Stimulated activated naive CD8-positive, alpha-beta T cell treated with anti-CD3 and anti-CD28 coated beads, Interleukin-15, amount 100 ng/mL, for 72 hours (primary cell): Measurements from ENCODE around the gene TMOD4.

Experiments used
- ATAC-seq: fragments of 150-1000 bp; cut with Tn5 transposase; 2 replicates; pipeline ENCODE4 v1.10.0; 2021; ENCODE audit warnings: mild to moderate bottlenecking, moderate library complexity
- DNase-seq, 2 donors: peaks; one replicate each; pipeline ENCODE4 v3.0.0; 2021 to 2022
- H3K27ac Mint-ChIP-seq, 2 donors: one replicate each; pipeline ENCODE4 v1.8.0; 2022; ENCODE audit warnings: mild to moderate bottlenecking in 2 of 2, mixed read lengths in 2 of 2, moderate library complexity in 2 of 2
- H3K27me3 Mint-ChIP-seq: one replicate; pipeline ENCODE4 v1.8.0; 2022; ENCODE audit warnings: mixed read lengths
- H3K4me1 Mint-ChIP-seq: one replicate; pipeline ENCODE4 v1.8.0; 2022; ENCODE audit warnings: mild to moderate bottlenecking, mixed read lengths
- H3K4me3 Mint-ChIP-seq, 2 donors: one replicate each; pipeline ENCODE4 v1.8.0; 2022; ENCODE audit warnings: mild to moderate bottlenecking in 2 of 2, mixed read lengths in 2 of 2, moderate library complexity in 1 of 2
- H3K9me3 Mint-ChIP-seq, 2 donors: one replicate each; pipeline ENCODE4 v1.8.0; 2022; ENCODE audit warnings: mixed read lengths in 2 of 2

Gene TMOD4

GRCh38 chr1:151158751-151159251, 17.0 kb downstream of the TMOD4 start:
- H3K27me3 Mint-ChIP-seq: no peaks in the 10 kb centered on the region
- H3K9me3 Mint-ChIP-seq: no peaks in the 10 kb centered on the region
- ATAC-seq: peak; percentile 29
- H3K4me3 Mint-ChIP-seq: peak overlapping the region; percentile 90 to 99
- H3K4me1 Mint-ChIP-seq: peaks cover 75% of the 10 kb centered on the region
- DNase-seq: peak in 1 of 2 donors; percentile 46
- H3K27ac Mint-ChIP-seq: peak overlapping the region; percentile 92 to 97

- peaks cover 70% of the 10 kb centered on the region for H3K4me1 Mint-ChIP-seq
- H3K27ac Mint-ChIP-seq: peak overlapping the region; percentile 92 to 94
- DNase-seq (peak; percentile 35 to 74), ATAC-seq (peak; percentile 59)
- no peaks in the 10 kb centered on the region for H3K9me3 Mint-ChIP-seq
- H3K27me3 Mint-ChIP-seq: no peaks in the 10 kb centered on the region
- peak overlapping the region; percentile 90 to 99 for H3K4me3 Mint-ChIP-seq
These were observed 17.5 kb downstream of the TMOD4 start for GRCh38 chr1:151158326-151158725.

- DNase-seq: peak; percentile 44 to 77
- Mint-ChIP-seq H3K9me3 (no peaks in the 10 kb centered on the region), H3K4me1 (peaks cover 61% of the 10 kb centered on the region), H3K27ac (peak overlapping the region; percentile 92 to 94), H3K27me3 (no peaks in the 10 kb centered on the region), H3K4me3 (peak overlapping the region; percentile 90 to 99)
- ATAC-seq: peak; percentile 68
These were observed 18.7 kb downstream of the TMOD4 start for GRCh38 chr1:151157067-151157531.

GRCh38 chr1:151156515-151156819, 19.3 kb downstream of the TMOD4 start, which contains the start of gene TNFAIP8L2:
TSS of gene TNFAIP8L2 (plus strand) at chr1:151156649. CDS start at chr1:151158698, 2,049 bp downstream.
- Mint-ChIP-seq H3K27ac (peak within 1 kb of the TSS; percentile 92 to 94), H3K27me3 (no peaks in the 10 kb centered on the region), H3K4me3 (peak within 1 kb of the TSS; percentile 90 to 99), H3K4me1 (peaks cover 55% of the 10 kb centered on the region), H3K9me3 (no peaks in the 10 kb centered on the region)
- DNase-seq (peak; percentile 57 to 79), ATAC-seq (peak; percentile 86)

- Mint-ChIP-seq H3K27me3 (peaks cover 10% of the 10 kb centered on the region), H3K27ac (no peak overlapping the region), H3K9me3 (no peaks in the 10 kb centered on the region), H3K4me3 (peak overlapping the region in 1 of 2 donors; percentile 17), H3K4me1 (peaks cover 23% of the 10 kb centered on the region)
- DNase-seq (no peak), ATAC-seq (no peak)
These were observed 28.1 kb downstream of the TMOD4 start for GRCh38 chr1:151147665-151148064.

GRCh38 chr1:151147132-151147503, 28.7 kb downstream of the TMOD4 start:
- Mint-ChIP-seq H3K4me1 (peaks cover 23% of the 10 kb centered on the region), H3K27ac (peak overlapping the region in 1 of 2 donors; percentile 69), H3K4me3 (peak overlapping the region; percentile 90 to 96), H3K9me3 (no peaks in the 10 kb centered on the region), H3K27me3 (peaks cover 10% of the 10 kb centered on the region)
- DNase-seq: no peak
- ATAC-seq: no peak

- H3K27ac Mint-ChIP-seq: peak within 1 kb of the TSS; percentile 75 to 80
- no peaks in the 10 kb centered on the region for H3K9me3 Mint-ChIP-seq
- ATAC-seq: peak; percentile 99
- H3K4me1 Mint-ChIP-seq: peaks cover 23% of the 10 kb centered on the region
- DNase-seq: peak; percentile 82 to 86
- H3K27me3 Mint-ChIP-seq: peaks cover 10% of the 10 kb centered on the region
- peak within 1 kb of the TSS; percentile 90 to 96 for H3K4me3 Mint-ChIP-seq
These were observed 29.2 kb downstream of the TMOD4 start, which contains the start of gene SEMA6C for GRCh38 chr1:151146412-151147131. TSS of gene SEMA6C (minus strand) at chr1:151146631. CDS start at chr1:151142621, 4,010 bp downstream.

GRCh38 chr1:151146072-151146411, 29.7 kb downstream of the TMOD4 start:
- H3K4me1 Mint-ChIP-seq: peaks cover 23% of the 10 kb centered on the region
- ATAC-seq: peak; percentile 36
- H3K4me3 Mint-ChIP-seq: peak overlapping the region; percentile 90 to 96
- peaks cover 10% of the 10 kb centered on the region for H3K27me3 Mint-ChIP-seq
- no peak overlapping the region for H3K27ac Mint-ChIP-seq
- H3K9me3 Mint-ChIP-seq: no peaks in the 10 kb centered on the region
- DNase-seq: no peak

- Mint-ChIP-seq H3K9me3 (no peaks in the 10 kb centered on the region), H3K27me3 (peaks cover 10% of the 10 kb centered on the region), H3K4me1 (peaks cover 23% of the 10 kb centered on the region), H3K4me3 (peak overlapping the region; percentile 90 to 96), H3K27ac (no peak overlapping the region)
- ATAC-seq (peak; percentile 36), DNase-seq (peak in 1 of 2 donors; percentile 31)
These were observed 30.3 kb downstream of the TMOD4 start for GRCh38 chr1:151145304-151146071.

- no peak overlapping the region for H3K4me3 Mint-ChIP-seq
- ATAC-seq (no peak), DNase-seq (no peak)
- H3K4me1 Mint-ChIP-seq: peaks cover 23% of the 10 kb centered on the region
- H3K27ac Mint-ChIP-seq: no peak overlapping the region
- H3K27me3 Mint-ChIP-seq: peaks cover 10% of the 10 kb centered on the region
- no peaks in the 10 kb centered on the region for H3K9me3 Mint-ChIP-seq
These were observed 31.1 kb downstream of the TMOD4 start for GRCh38 chr1:151144474-151145303.

GRCh38 chr1:151143986-151144385, 31.8 kb downstream of the TMOD4 start:
- Mint-ChIP-seq H3K27ac (no peak overlapping the region), H3K4me1 (peaks cover 23% of the 10 kb centered on the region), H3K9me3 (no peaks in the 10 kb centered on the region)

GRCh38 chr1:151143057-151143435, 32.7 kb downstream of the TMOD4 start:
- peaks cover 10% of the 10 kb centered on the region for H3K27me3 Mint-ChIP-seq
- peaks cover 23% of the 10 kb centered on the region for H3K4me1 Mint-ChIP-seq
- H3K27ac Mint-ChIP-seq: no peak overlapping the region
- no peak for ATAC-seq
- no peak overlapping the region for H3K4me3 Mint-ChIP-seq
- no peak for DNase-seq
- H3K9me3 Mint-ChIP-seq: no peaks in the 10 kb centered on the region

More at GRCh38 chr1:151143986-151144385, 31.8 kb downstream of the TMOD4 start:
- ATAC-seq: no peak
- no peak for DNase-seq
- peaks cover 10% of the 10 kb centered on the region for H3K27me3 Mint-ChIP-seq
- H3K4me3 Mint-ChIP-seq: no peak overlapping the region

GRCh38 chr1:151142411-151143056, 33.2 kb downstream of the TMOD4 start:
- DNase-seq (no peak), ATAC-seq (no peak)
- H3K4me3 Mint-ChIP-seq: no peak overlapping the region
- H3K9me3 Mint-ChIP-seq: no peaks in the 10 kb centered on the region
- H3K27ac Mint-ChIP-seq: no peak overlapping the region
- H3K4me1 Mint-ChIP-seq: peaks cover 23% of the 10 kb centered on the region
- H3K27me3 Mint-ChIP-seq: peaks cover 10% of the 10 kb centered on the region

GRCh38 chr1:151137789-151138188, 38.0 kb downstream of the TMOD4 start:
- no peaks in the 10 kb centered on the region for H3K4me1 Mint-ChIP-seq
- H3K27ac Mint-ChIP-seq: no peak overlapping the region
- ATAC-seq: no peak
- H3K9me3 Mint-ChIP-seq: no peaks in the 10 kb centered on the region
- no peak overlapping the region for H3K4me3 Mint-ChIP-seq
- no peaks in the 10 kb centered on the region for H3K27me3 Mint-ChIP-seq
- DNase-seq: no peak
